Measurements from ENCODE around the gene POLH.
"Not testable (repeated sequence)": the region's sequence is repeated elsewhere in the genome, so short reads cannot be mapped to it uniquely, and the experiment has no call there.

POLH gene

GRCh38 chr6:43630980-43631619 lies 55.1 kb downstream of the POLH start:
- no peak for DNase-seq (ENCODE audit: low spot score)

DNA sequence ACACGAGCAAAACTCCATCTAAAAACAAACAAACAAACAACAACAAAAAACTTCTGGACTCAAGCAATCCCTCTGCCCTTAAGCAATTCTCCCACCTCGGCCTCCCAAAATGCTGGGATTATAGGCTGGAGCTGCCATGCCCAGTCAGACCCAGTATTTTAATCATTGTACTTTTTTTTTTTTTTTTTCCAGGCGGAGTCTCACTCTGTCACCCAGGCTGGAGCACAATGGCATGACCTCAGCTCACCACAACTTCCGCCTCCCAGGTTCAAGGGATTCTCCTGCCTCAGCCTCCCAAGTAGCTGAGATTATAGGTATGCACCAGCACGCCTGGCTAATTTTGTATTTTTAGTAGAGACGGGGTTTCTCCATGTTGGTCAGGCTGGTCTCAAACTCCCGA lies 57.0 kb downstream of the POLH start:
- not testable (repeated sequence) for DNase-seq (ENCODE audit: low spot score)

DNA sequence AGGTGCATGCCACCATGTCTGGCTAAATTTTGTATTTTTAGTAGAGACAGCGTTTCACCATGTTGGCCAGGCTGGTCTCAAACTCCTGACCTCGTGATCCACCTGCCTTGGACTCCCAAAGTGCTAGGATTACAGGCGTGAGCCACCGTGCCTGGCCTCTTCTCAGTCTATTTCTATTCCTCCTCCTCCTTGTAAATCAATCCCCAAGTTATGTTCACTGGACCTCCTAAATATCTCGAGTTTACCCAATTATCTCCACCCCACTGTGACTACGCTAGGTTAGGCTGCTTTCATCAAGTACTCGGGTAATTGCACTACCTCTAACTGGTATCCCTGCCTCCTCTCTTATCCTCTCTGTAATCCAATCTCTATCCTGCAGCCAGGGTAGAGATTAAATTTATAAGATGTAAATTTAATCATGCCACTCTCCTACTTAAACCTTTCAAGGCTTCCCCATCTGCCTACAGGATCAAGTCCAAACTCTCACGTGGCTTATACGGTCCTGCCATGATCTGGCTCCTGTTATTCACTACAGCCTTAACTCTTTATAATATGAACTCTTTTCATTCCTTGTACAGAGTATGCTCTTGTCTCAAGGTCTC lies 58.8 kb downstream of the POLH start:
- DNase-seq (ENCODE audit: low spot score) = no peak

DNA sequence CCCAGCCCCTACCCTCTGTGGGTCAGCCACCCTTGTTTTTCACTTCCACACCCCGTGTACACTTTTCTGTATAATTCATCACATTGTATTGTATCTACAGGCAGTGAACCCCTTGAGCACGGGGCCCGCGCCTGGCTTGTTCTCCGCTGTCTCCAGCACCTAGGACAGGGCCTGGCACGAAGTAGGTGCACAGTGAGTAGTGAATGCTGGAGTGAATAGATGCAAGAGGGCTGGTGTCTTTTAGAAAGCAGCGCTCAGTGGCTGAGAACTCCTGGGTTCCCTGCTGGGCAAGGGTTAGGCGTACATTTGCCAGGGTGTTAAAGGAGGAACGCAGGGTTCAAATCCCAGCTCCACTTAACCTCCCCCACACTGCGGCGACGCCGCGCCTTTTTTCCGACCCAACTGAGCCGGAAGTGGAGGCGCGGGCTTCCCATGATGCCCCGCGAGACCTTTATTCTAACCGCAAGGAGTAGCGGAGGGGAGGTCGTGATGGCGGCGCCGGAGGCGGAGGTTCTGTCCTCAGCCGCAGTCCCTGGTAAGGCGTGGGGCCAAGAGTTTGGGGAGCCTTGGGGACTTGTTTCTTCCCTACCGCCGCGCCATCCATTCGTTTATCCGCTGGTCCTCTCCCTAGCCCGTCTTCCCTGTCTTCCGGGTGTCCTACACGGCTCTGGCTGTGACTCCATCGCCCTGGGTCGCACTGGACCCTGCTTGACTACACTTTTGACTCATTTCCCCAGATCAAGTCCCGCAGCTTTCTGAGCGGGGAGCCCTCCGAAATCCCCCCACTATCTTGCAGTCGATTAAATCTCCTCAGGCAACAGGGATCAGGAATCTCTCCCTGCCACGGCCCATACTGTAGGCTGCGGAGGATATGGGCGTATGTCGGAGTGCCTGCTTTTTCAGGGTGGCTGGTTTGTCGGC lies 59.7 kb downstream of the POLH start, which contains the start of gene MAD2L1BP:
Gene MAD2L1BP, plus strand, starts transcription at position 454 of the 921 bp plus-strand sequence. Its CDS starts 36 bp downstream, at position 490.
- peak; percentile 81 for DNase-seq (ENCODE audit: low spot score)

DNA sequence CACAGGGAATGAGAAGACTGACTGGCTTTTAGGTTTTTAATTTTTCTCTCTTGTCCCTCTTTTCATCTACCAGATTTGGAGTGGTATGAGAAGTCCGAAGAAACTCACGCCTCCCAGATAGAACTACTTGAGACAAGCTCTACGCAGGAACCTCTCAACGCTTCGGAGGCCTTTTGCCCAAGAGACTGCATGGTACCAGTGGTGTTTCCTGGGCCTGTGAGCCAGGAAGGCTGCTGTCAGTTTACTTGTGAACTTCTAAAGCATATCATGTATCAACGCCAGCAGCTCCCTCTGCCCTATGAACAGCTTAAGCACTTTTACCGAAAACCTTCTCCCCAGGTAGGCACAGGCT lies 60.3 kb downstream of the POLH start:
- DNase-seq (ENCODE audit: low spot score) = peak; percentile 7

DNA sequence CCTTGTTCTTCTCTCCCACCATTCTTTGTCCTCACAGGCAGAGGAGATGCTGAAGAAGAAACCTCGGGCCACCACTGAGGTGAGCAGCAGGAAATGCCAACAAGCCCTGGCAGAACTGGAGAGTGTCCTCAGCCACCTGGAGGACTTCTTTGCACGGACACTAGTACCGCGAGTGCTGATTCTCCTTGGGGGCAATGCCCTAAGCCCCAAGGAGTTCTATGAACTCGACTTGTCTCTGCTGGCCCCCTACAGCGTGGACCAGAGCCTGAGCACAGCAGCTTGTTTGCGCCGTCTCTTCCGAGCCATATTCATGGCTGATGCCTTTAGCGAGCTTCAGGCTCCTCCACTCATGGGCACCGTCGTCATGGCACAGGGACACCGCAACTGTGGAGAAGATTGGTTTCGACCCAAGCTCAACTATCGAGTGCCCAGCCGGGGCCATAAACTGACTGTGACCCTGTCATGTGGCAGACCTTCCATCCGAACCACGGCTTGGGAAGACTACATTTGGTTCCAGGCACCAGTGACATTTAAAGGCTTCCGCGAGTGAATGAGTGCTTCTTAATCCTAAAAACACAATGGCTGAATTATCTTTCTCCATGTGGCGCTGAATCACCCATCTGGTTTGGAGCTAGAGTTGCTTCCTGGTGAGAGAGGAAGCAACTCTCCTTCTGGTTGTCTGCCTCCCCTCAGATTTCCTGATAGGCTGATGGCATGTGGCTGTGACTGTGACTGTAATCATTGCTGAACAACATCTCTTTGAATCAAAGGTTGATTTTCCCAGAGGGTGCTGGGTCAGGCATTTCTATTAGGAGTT lies 64.2 kb downstream of the POLH start:
- DNase-seq (ENCODE audit: low spot score) = no peak

DNA sequence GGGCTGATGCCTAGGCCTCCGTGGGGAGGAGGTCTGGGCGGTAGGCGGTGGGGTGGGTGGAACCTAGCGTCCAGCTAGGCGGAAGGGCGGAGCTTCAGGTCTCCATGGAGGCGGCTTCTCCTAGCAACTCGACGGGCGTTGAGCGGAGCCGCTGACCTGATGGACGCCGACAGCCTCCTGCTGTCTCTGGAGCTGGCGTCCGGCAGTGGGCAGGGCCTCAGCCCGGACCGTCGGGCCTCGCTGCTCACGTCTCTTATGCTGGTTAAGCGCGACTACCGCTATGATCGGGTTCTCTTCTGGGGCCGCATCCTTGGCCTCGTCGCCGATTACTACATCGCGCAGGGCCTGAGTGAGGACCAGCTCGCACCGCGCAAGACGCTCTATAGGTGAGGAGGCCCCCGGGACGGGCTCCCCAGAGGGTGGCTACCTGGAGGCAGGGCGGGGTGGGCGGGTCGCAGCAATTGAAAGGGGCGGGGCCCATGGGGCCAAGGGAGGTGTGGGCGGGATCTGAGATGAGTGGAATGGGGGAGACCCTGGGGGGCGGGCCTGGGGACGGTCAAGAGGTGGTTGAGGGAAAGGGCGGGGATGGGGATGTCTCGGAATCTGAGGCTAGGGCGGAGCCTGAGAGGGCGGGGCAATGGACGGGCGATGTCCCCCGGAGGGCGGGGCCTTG lies 69.1 kb downstream of the POLH start, which contains the start of gene RSPH9:
Gene RSPH9, plus strand, starts transcription at position 97 of the 673 bp plus-strand sequence. Its CDS starts 63 bp downstream, at position 160.
- DNase-seq (ENCODE audit: low spot score) = peak; percentile 64

DNA sequence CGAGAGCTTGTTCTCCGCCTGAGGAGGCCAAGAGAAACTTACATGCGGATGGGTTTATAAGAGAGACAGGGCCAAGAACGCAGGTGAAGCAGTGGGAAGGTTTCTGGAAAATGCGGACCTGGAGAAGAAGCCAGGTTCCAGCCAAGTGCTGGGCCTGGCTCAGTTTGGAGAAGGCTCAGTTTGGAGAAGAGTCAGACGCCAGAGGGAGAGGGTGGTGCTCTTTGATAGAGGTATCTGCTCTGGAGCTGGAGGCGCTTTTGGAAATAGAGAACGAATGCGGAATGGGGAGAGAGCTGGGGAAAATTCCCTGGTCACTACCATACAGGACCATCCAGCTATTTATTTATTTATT lies 69.6 kb downstream of the POLH start:
- DNase-seq (ENCODE audit: low spot score) = no peak

- no peak for DNase-seq (ENCODE audit: low spot score)
Observed at GRCh38 chr6:43647613-43648012, 71.6 kb downstream of the POLH start.

- DNase-seq (ENCODE audit: low spot score) = no peak
Observed at GRCh38 chr6:43648248-43648647, 72.3 kb downstream of the POLH start.

DNA sequence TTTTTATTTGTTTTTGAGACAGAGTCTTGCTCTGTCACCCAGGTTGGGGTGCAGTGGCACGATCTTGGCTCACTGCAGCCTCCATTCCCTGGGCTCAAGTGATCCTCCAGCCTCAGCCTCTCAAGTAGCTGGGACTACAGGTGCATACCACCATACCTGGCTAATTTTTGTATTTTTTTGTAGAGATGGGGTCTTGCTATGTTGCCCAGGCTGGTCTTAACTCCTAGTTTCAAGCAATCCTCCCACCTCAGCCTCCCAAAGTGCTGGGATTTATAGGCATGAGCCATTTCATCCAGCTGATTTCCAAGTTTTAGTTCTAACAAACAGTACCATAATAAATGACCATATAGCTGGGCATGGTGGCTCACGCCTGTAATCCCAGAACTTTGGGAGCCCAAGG lies 76.8 kb downstream of the POLH start:
- DNase-seq (ENCODE audit: low spot score) = not testable (repeated sequence)

DNA sequence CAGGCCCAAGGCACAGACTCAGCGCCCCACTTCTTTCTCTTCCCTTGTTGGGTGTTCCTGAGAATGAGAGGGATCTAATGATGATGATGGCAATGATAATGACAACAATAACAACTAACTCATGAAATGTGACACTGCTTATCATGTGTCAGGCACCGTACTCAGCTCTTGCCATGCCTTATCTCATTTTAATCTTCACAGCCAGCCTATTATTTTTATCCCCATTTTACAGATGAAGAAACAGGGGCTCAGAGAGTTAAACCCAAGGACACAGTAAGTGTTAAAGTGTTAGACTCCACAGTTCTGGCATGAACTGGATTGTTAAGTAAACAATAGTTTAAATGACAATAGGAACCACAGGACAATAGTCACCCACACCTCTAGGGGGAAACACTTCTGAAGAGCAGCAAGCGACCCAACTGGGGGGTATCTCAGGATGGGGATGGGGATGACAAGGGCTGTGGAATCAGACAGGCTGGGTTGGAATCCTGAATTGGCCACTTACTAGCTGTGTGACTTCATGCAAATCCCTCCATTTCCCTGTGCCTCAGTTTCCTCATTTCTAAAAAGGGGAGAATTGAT lies 81.3 kb downstream of the POLH start:
- no peak for DNase-seq (ENCODE audit: low spot score)

- DNase-seq (ENCODE audit: low spot score) = no peak
Observed at GRCh38 chr6:43658161-43658560, 82.2 kb downstream of the POLH start.

GRCh38 chr6:43662948-43663347 lies 87.0 kb downstream of the POLH start:
- DNase-seq (ENCODE audit: low spot score) = not testable (repeated sequence)
